ENCODE results near the gene KLF18.

GRCh38 chr1:44146536-44147361, 5.3 kb upstream of the KLF18 start:
- TF ChIP-seq EZH2phosphoT487 (IDR thresholded peaks at IDR 0.05; ENCODE audit: low read depth, severe bottlenecking, unreplicated experiment) (no peak), CTCF (IDR thresholded peaks at IDR 0.05; ENCODE audit: poor library complexity) (no peak), EZH2 (IDR thresholded peaks at IDR 0.05; ENCODE audit: borderline replicate concordance) (no peak)
